Adrenal gland (tissue), 12 donors: Measurements from ENCODE around the gene NOP56. TPM values are rescaled to one million over a fixed set of nuclear protein-coding genes. Genes with fewer than 3 reads are reported as not detected.
"Not testable (repeated sequence)": the region's sequence is repeated elsewhere in the genome, so short reads cannot be mapped to it uniquely, and the experiment has no call there.

Source experiments
- DNase-seq, 7 donors: peaks; one replicate each; pipeline ENCODE4 v3.0.0-alpha.2; 2019 to 2020
- H3K27ac ChIP-seq, 5 donors: fragments of 200-600 bp; sonication (generic) in 4 of 5; 1 replicate in 3 of 5; 2 replicates in 2 of 5; pipeline versions ENCODE4 v1.5.1 to v1.8.0; 2016 to 2020; ENCODE audit warnings: mild to moderate bottlenecking in 1 of 5
- H3K27me3 ChIP-seq: fragments of 200-600 bp; 2 replicates; pipeline ENCODE4 v1.8.0; 2021
- H3K36me3 ChIP-seq, 2 donors: fragments of 200-600 bp; replicated peaks in 1 of 2; 1 replicate in 1 of 2; 2 replicates in 1 of 2; pipeline versions ENCODE4 v1.5.1 to v1.8.0; 2018 to 2022
- H3K4me1 ChIP-seq, 2 donors: fragments of 200-600 bp; replicated peaks in 1 of 2; 1 replicate in 1 of 2; 2 replicates in 1 of 2; pipeline versions ENCODE4 v1.5.1 to v1.8.0; 2018 to 2021
- H3K4me3 ChIP-seq, 4 donors: fragments of 200-600 bp; sonication (generic) in 3 of 4; one replicate each; pipeline ENCODE4 v1.5.1; 2016 to 2018
- H3K9me3 ChIP-seq, 3 donors: fragments of 200-600 bp; sonication (generic) in 1 of 3; replicated peaks in 1 of 3; 1 replicate in 2 of 3; 2 replicates in 1 of 3; pipeline versions ENCODE4 v1.5.1 to v1.8.0; 2016 to 2021
- POLR2A ChIP-seq, 2 donors: fragments of 450-650 bp; IDR thresholded peaks; one replicate each; pipeline ENCODE4 v1.6.1; 2017; ENCODE audit warnings: antibody characterized with exemption in 2 of 2, mild to moderate bottlenecking in 2 of 2, moderate library complexity in 1 of 2
- WGBS, 4 donors: extraction: QIAGEN DNeasy Blood & Tissue Kit in 2 of 4; methylation state at CpG; one replicate each; pipeline versions ENCODE4 v1.1.5 to v1.1.7; 2013 to 2017; 5-methylcytosine and 5-hydroxymethylcytosine counted together
- intact Hi-C, 2 donors: fragments of 100-400 bp; cut with DNase I; formaldehyde crosslinking; loops; one replicate each; pipeline versions ENCODE4 v1.14.1 to v1.15.0; 2022 to 2023
- polyA plus RNA-seq, 3 donors: library from polyadenylated mRNA; stranded (reverse); fragments of 200-250 nt in 2 of 3; fragments of 350-450 nt in 1 of 3; fragmentation: Illumina TruSeq in 1 of 3; extraction: RNeasy Lipid Tissue Mini Kit (QIAGEN cat#74804) in 1 of 3; gene quantifications; one replicate each; pipeline ENCODE4 v1.2.3, GENCODE V29; 2013 to 2014
- total RNA-seq, 9 donors: library from RNA; depleted of rRNA in 4 of 9; stranded (reverse); fragments of >200 nt in 4 of 9; fragments of 120-200 nt in 1 of 9; fragmentation: NEBNext Ultra II Directional in 1 of 9; extraction: Animal tissue kit (Norgen Biotek cat#: 25700) in 1 of 9; gene quantifications; one replicate each; pipeline versions ENCODE4 v1.1.0 to v1.2.4, GENCODE V29; 2013 to 2023
- TF ChIP-seq, protein P1 (sequence below), 6 experiments: fragments of 450-650 bp in 4 of 6; fragments of 200-600 bp in 2 of 6; sonication (generic) in 1 of 6; IDR thresholded peaks; 1 replicate in 5 of 6; 2 replicates in 1 of 6; pipeline versions ENCODE4 v1.5.1 to v1.8.0; 2016 to 2021; ENCODE audit warnings: antibody characterized with exemption in 6 of 6, mild to moderate bottlenecking in 2 of 6, moderate library complexity in 1 of 6
- donor health status: healthy with polysubstance abuse.
- donor health status: Bipolar disorder and iron deficiency.
- donor health status: DM: yes; HTN: yes; CAD: no.
- donor health status: DM: no; HTN: no; CAD: no.
- donor health status: DM: no; HTN: no; CAD: no.
- donor health status: DM: yes; HTN: yes; CAD: no.

The NOP56 gene
- total and polyA plus RNA-seq, 12 donors, result 52.5 to 181 (median 91.3) TPM

- H3K27me3 ChIP-seq, result no peaks in the 10 kb centered on the region
- peak overlapping the region in 1 of 4 donors; percentile 54 for H3K4me3 ChIP-seq
- no peak for TF ChIP-seq POLR2A (IDR thresholded peaks at IDR 0.05)
- TF ChIP-seq, protein P1, sequence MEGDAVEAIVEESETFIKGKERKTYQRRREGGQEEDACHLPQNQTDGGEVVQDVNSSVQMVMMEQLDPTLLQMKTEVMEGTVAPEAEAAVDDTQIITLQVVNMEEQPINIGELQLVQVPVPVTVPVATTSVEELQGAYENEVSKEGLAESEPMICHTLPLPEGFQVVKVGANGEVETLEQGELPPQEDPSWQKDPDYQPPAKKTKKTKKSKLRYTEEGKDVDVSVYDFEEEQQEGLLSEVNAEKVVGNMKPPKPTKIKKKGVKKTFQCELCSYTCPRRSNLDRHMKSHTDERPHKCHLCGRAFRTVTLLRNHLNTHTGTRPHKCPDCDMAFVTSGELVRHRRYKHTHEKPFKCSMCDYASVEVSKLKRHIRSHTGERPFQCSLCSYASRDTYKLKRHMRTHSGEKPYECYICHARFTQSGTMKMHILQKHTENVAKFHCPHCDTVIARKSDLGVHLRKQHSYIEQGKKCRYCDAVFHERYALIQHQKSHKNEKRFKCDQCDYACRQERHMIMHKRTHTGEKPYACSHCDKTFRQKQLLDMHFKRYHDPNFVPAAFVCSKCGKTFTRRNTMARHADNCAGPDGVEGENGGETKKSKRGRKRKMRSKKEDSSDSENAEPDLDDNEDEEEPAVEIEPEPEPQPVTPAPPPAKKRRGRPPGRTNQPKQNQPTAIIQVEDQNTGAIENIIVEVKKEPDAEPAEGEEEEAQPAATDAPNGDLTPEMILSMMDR (IDR thresholded peaks at IDR 0.05), result no peak
- no peaks in the 10 kb centered on the region for H3K9me3 ChIP-seq
- no peak overlapping the region for H3K27ac ChIP-seq
- intact Hi-C loops, result no loop called here
- peak in 2 of 7 donors; percentile 21 to 50 for DNase-seq
- no peaks in the 10 kb centered on the region for H3K36me3 ChIP-seq
- peaks cover 0 to 3% of the 10 kb centered on the region in 2 donors for H3K4me1 ChIP-seq
- WGBS, 4 donors, result 29 to 66% (median 37%) methylated on average over 9 to 23 of the region's 23 CpGs
Observed at GRCh38 chr20:2694008-2694471, 41.6 kb downstream of the NOP56 start.

GRCh38 chr20:2694519-2694918, 42.1 kb downstream of the NOP56 start:
- Histone ChIP-seq H3K4me3 (no peak overlapping the region), H3K27me3 (no peaks in the 10 kb centered on the region), H3K4me1 (peaks cover 0 to 3% of the 10 kb centered on the region in 2 donors), H3K36me3 (no peaks in the 10 kb centered on the region), H3K9me3 (no peaks in the 10 kb centered on the region), H3K27ac (no peak overlapping the region)
- intact Hi-C loops, result no loop called here
- DNase-seq, result peak in 2 of 7 donors; percentile 6 to 48
- WGBS, 4 donors, result 68 to 79% (median 78%) methylated on average over 8 to 13 of the region's 13 CpGs
- no peak for TF ChIP-seq POLR2A (IDR thresholded peaks at IDR 0.05)

GRCh38 chr20:2695206-2695983, 43.0 kb downstream of the NOP56 start:
- intact Hi-C loops, result no loop called here
- WGBS, 4 donors, result 86 to 89% (median 88%) methylated on average over 13 of the region's 13 CpGs
- no peak overlapping the region for H3K27ac ChIP-seq
- H3K4me3 ChIP-seq, result no peak overlapping the region
- TF ChIP-seq, protein P1 (IDR thresholded peaks at IDR 0.05), result no peak
- no peak for TF ChIP-seq POLR2A (IDR thresholded peaks at IDR 0.05)
- no peaks in the 10 kb centered on the region for H3K27me3 ChIP-seq
- peaks cover 0 to 3% of the 10 kb centered on the region in 2 donors for H3K4me1 ChIP-seq
- H3K9me3 ChIP-seq, result no peaks in the 10 kb centered on the region
- no peaks in the 10 kb centered on the region for H3K36me3 ChIP-seq
- peak in 2 of 7 donors; percentile 14 to 38 for DNase-seq

DNA sequence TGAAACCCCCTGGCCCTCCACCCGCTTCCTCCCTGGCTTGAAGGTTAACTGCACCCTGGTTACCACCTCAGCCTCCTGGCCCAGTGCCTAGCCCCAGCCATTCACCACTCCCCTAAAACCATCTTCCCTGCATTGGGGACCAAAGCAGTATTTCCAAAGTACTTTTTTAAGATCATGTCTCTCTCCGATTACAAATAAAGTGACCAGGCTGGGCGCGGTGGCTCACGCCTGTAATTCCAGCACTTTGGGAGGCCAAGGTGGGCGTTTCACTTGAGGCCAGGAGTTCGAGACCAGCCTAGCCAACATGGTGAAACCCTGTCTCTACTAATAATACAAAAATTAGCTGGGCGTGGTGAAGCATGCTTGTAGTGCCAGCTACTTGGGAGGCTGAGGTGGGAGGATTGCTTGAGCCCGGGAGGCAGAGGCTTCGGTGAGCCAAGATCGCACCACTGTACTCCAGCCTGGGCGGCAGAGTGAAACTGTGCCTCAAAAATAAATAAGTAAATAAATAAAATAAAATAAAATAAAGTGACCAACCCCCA, 43.6 kb downstream of the NOP56 start:
- H3K27me3 ChIP-seq, H3K4me1 ChIP-seq, intact Hi-C loops, H3K27ac ChIP-seq, H3K9me3 ChIP-seq, H3K4me3 ChIP-seq, H3K36me3 ChIP-seq: not testable (repeated sequence)
- WGBS, 4 donors, result 91 to 97% (median 95%) methylated on average over 12 of the region's 12 CpGs
- DNase-seq, result peak in 2 of 7 donors; percentile 8 to 21

- Histone ChIP-seq H3K36me3 (no peaks in the 10 kb centered on the region), H3K4me1 (peaks cover 0 to 3% of the 10 kb centered on the region in 2 donors), H3K4me3 (no peak overlapping the region), H3K27ac (no peak overlapping the region), H3K9me3 (no peaks in the 10 kb centered on the region), H3K27me3 (no peaks in the 10 kb centered on the region)
- peak in 2 of 7 donors; percentile 10 to 30 for DNase-seq
- intact Hi-C loops, result no loop called here
- no peak for TF ChIP-seq POLR2A (IDR thresholded peaks at IDR 0.05)
- WGBS, 4 donors, result 92 to 95% (median 95%) methylated on average over 7 to 9 of the region's 9 CpGs
Observed at GRCh38 chr20:2696646-2697045, 44.2 kb downstream of the NOP56 start.
